ENCODE results near the gene OPCML. TPM values are rescaled to one million over a fixed set of nuclear protein-coding genes. Genes with fewer than 3 reads are reported as not detected.

Gene OPCML
- total RNA-seq, 4 donors from 2014 or later: 0.15 TPM; not detected in 3

- TF ChIP-seq POLR2AphosphoS5 (IDR thresholded peaks at IDR 0.05) (no peak), EP300 (IDR thresholded peaks at IDR 0.05) (no peak), POLR2A (IDR thresholded peaks at IDR 0.05) (no peak), CTCF (IDR thresholded peaks at IDR 0.05) (no peak)
Observed at GRCh38 chr11:133072858-133073582, 459.3 kb downstream of the OPCML start.

GRCh38 chr11:133072378-133072777 lies 459.9 kb downstream of the OPCML start:
- Histone ChIP-seq H3K9me3 (no peaks in the 10 kb centered on the region), H3K27ac (no peak overlapping the region), H3K4me3 (no peak overlapping the region), H3K36me3 (no peaks in the 10 kb centered on the region), H3K4me1 (no peaks in the 10 kb centered on the region), H3K27me3 (peaks cover 38% of the 10 kb centered on the region)
- no peak for TF ChIP-seq POLR2A (IDR thresholded peaks at IDR 0.05)
- no peak for TF ChIP-seq CTCF (IDR thresholded peaks at IDR 0.05)
- no peak for TF ChIP-seq POLR2AphosphoS5 (IDR thresholded peaks at IDR 0.05)
- WGBS: 51% methylated on average over 7 of the region's 7 CpGs
- DNase-seq (ENCODE audit: low spot score in 2 of 2): no peak

More at GRCh38 chr11:133072858-133073582, 459.3 kb downstream of the OPCML start:
- Histone ChIP-seq H3K9me3 (no peaks in the 10 kb centered on the region), H3K27me3 (peaks cover 42% of the 10 kb centered on the region), H3K4me1 (no peaks in the 10 kb centered on the region), H3K36me3 (no peaks in the 10 kb centered on the region), H3K4me3 (no peak overlapping the region), H3K27ac (no peak overlapping the region)
- DNase-seq (ENCODE audit: low spot score in 2 of 2): peak in 1 of 2 donors; percentile 56
- 82% methylated on average over 5 of the region's 10 CpGs for WGBS

GRCh38 chr11:133070791-133071190 lies 461.5 kb downstream of the OPCML start:
- WGBS: 69% methylated on average over 3 of the region's 3 CpGs
- H3K27me3 ChIP-seq: peaks cover 32% of the 10 kb centered on the region
- peak in 1 of 2 donors; percentile 16 for DNase-seq (ENCODE audit: low spot score in 2 of 2)
- H3K4me1 ChIP-seq: no peaks in the 10 kb centered on the region
- no peaks in the 10 kb centered on the region for H3K9me3 ChIP-seq
- H3K27ac ChIP-seq: no peak overlapping the region
- H3K4me3 ChIP-seq: no peak overlapping the region
- TF ChIP-seq POLR2A (IDR thresholded peaks at IDR 0.05) (no peak), CTCF (IDR thresholded peaks at IDR 0.05) (no peak), EP300 (IDR thresholded peaks at IDR 0.05) (no peak), POLR2AphosphoS5 (IDR thresholded peaks at IDR 0.05) (no peak)
- no peaks in the 10 kb centered on the region for H3K36me3 ChIP-seq

GRCh38 chr11:133070021-133070713 lies 462.1 kb downstream of the OPCML start:
- peaks cover 32% of the 10 kb centered on the region for H3K27me3 ChIP-seq
- H3K4me1 ChIP-seq: no peaks in the 10 kb centered on the region
- no peak overlapping the region for H3K27ac ChIP-seq
- no peaks in the 10 kb centered on the region for H3K9me3 ChIP-seq
- no peak overlapping the region for H3K4me3 ChIP-seq
- TF ChIP-seq EP300 (IDR thresholded peaks at IDR 0.05): no peak
- TF ChIP-seq POLR2AphosphoS5 (IDR thresholded peaks at IDR 0.05): no peak
- no peak for TF ChIP-seq CTCF (IDR thresholded peaks at IDR 0.05)
- no peak for TF ChIP-seq POLR2A (IDR thresholded peaks at IDR 0.05)
- DNase-seq (ENCODE audit: low spot score in 2 of 2): peak in 1 of 2 donors; percentile 29
- no peaks in the 10 kb centered on the region for H3K36me3 ChIP-seq
- 56% methylated on average over 11 of the region's 11 CpGs for WGBS

- DNase-seq (ENCODE audit: low spot score in 2 of 2): peak in 1 of 2 donors; percentile 69
- H3K27me3 ChIP-seq: peaks cover 13% of the 10 kb centered on the region
- H3K27ac ChIP-seq: no peak overlapping the region
- no peak overlapping the region for H3K4me3 ChIP-seq
- TF ChIP-seq POLR2A (IDR thresholded peaks at IDR 0.05): no peak
- no peak for TF ChIP-seq CTCF (IDR thresholded peaks at IDR 0.05)
- TF ChIP-seq EP300 (IDR thresholded peaks at IDR 0.05): no peak
- no peak for TF ChIP-seq POLR2AphosphoS5 (IDR thresholded peaks at IDR 0.05)
- 81% methylated on average over 13 of the region's 13 CpGs for WGBS
- H3K36me3 ChIP-seq: no peaks in the 10 kb centered on the region
- no peaks in the 10 kb centered on the region for H3K9me3 ChIP-seq
- H3K4me1 ChIP-seq: peaks cover 7% of the 10 kb centered on the region
Observed at GRCh38 chr11:133065847-133066485, 466.3 kb downstream of the OPCML start.

Measured in suprapubic skin (tissue), 4 donors.